MM.1S (cell line): ENCODE results near the gene RILPL1.

Experiments
- DNase-seq: peaks from one replicate; pipeline ENCODE4 v3.0.0-alpha.2; 2015
- H2AFZ ChIP-seq: fragments of 300-600 bp; sonication (generic); 2 replicates; pipeline ENCODE4 v1.6.0; 2016; ENCODE audit warnings: antibody characterized with exemption, low read length
- H3F3A ChIP-seq: fragments of 300-600 bp; sonication (generic); 2 replicates; pipeline ENCODE4 v1.6.1; 2016; ENCODE audit warnings: mild to moderate bottlenecking, antibody characterized with exemption, low read length, moderate library complexity, mixed read lengths; ENCODE audit not compliant: insufficient read depth
- H3K27ac ChIP-seq: fragments of 300-600 bp; sonication (generic); 2 replicates; pipeline ENCODE4 v1.5.1; 2016; ENCODE audit warnings: mild to moderate bottlenecking, low read length
- H3K27me3 ChIP-seq: fragments of 300-600 bp; sonication (generic); replicated peaks from 2 replicates; pipeline ENCODE4 v1.6.0; 2016; ENCODE audit warnings: low read length; ENCODE audit not compliant: insufficient read depth
- H3K36me3 ChIP-seq: fragments of 300-600 bp; sonication (generic); replicated peaks from 2 replicates; pipeline ENCODE4 v1.6.1; 2016; ENCODE audit warnings: mild to moderate bottlenecking, low read length, mixed read lengths; ENCODE audit not compliant: insufficient read depth
- H3K4me1 ChIP-seq: fragments of 300-600 bp; sonication (generic); 2 replicates; pipeline ENCODE4 v1.6.1; 2016; ENCODE audit warnings: low read length, mixed read lengths
- H3K4me2 ChIP-seq: fragments of 300-600 bp; sonication (generic); 2 replicates; pipeline ENCODE4 v1.6.0; 2016; ENCODE audit warnings: low read depth, low read length
- H3K4me3 ChIP-seq: fragments of 300-600 bp; sonication (generic); 2 replicates; pipeline ENCODE4 v1.5.1; 2016; ENCODE audit warnings: low read length, mixed read lengths
- H3K79me2 ChIP-seq: fragments of 300-600 bp; sonication (generic); 2 replicates; pipeline ENCODE4 v1.6.1; 2016; ENCODE audit warnings: mixed run types, low read length, mixed read lengths
- H3K9ac ChIP-seq: fragments of 300-600 bp; sonication (generic); 2 replicates; pipeline ENCODE4 v1.6.1; 2016; ENCODE audit warnings: low read length, mixed read lengths
- H3K9me2 ChIP-seq: fragments of 300-600 bp; sonication (generic); replicated peaks from 2 replicates; pipeline ENCODE4 v1.6.1; 2016; ENCODE audit warnings: mild to moderate bottlenecking, low read length, mixed read lengths; ENCODE audit not compliant: insufficient read depth
- H3K9me3 ChIP-seq: fragments of 300-600 bp; sonication (generic); replicated peaks from 2 replicates; pipeline ENCODE4 v1.6.1; 2016; ENCODE audit warnings: mild to moderate bottlenecking, low read length, mixed read lengths; ENCODE audit not compliant: insufficient read depth
- H4K20me1 ChIP-seq: fragments of 300-600 bp; sonication (generic); 2 replicates; pipeline ENCODE4 v1.6.1; 2016; ENCODE audit warnings: mild to moderate bottlenecking, low read length, moderate library complexity, mixed read lengths; ENCODE audit not compliant: insufficient read depth
- EZH2 ChIP-seq: fragments of 300-600 bp; sonication (generic); optimal IDR thresholded peaks from 2 replicates; pipeline ENCODE3; 2017; ENCODE audit warnings: low read depth, mild to moderate bottlenecking, antibody characterized with exemption, low read length, mixed read lengths
- EZH2phosphoT487 ChIP-seq: fragments of 300-600 bp; sonication (generic); IDR thresholded peaks from 2 replicates; pipeline ENCODE4 v1.6.1; 2018; ENCODE audit warnings: antibody characterized with exemption, low read length
- TF ChIP-seq, protein P1 (sequence below): fragments of 300-600 bp; sonication (generic); IDR thresholded peaks from 2 replicates; pipeline ENCODE4 v1.5.1; 2016; ENCODE audit warnings: antibody characterized with exemption, low read length, mixed read lengths

The RILPL1 gene

DNA sequence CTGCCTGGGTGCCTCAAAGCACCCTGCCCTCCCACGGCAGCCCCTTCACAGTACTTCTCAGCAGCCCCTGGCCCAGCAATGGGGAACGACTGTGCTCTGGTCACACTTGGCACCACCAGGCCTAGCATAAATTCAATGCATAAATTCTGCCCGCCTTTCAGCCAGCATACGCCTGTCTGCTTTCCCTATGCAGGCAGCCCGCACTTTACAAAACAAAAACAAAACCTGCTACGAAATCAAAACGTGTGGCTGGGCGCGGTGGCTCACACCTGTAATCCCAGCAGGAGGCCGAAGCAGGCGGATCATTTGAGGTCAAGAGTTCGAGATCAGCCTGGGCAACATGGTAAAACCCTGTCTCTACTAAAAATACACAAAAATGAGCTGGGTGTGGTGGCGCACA lies 42.0 kb downstream of the RILPL1 start:
- Histone ChIP-seq H3K9me3 (no peaks in the 10 kb centered on the region), H3K9me2 (no peaks in the 10 kb centered on the region), H4K20me1 (no peaks in the 10 kb centered on the region), H3K9ac (no peak overlapping the region), H3K79me2 (no peaks in the 10 kb centered on the region), H3K36me3 (no peaks in the 10 kb centered on the region), H3K4me3 (no peak overlapping the region), H3K4me2 (no peak overlapping the region), H2AFZ (no peak overlapping the region), H3K4me1 (no peaks in the 10 kb centered on the region), H3F3A (no peaks in the 10 kb centered on the region), H3K27me3 (no peaks in the 10 kb centered on the region), H3K27ac (no peak overlapping the region)
- no peak for DNase-seq
- TF ChIP-seq EZH2 (no peak), EZH2phosphoT487 (no peak)
- TF ChIP-seq, protein P1, sequence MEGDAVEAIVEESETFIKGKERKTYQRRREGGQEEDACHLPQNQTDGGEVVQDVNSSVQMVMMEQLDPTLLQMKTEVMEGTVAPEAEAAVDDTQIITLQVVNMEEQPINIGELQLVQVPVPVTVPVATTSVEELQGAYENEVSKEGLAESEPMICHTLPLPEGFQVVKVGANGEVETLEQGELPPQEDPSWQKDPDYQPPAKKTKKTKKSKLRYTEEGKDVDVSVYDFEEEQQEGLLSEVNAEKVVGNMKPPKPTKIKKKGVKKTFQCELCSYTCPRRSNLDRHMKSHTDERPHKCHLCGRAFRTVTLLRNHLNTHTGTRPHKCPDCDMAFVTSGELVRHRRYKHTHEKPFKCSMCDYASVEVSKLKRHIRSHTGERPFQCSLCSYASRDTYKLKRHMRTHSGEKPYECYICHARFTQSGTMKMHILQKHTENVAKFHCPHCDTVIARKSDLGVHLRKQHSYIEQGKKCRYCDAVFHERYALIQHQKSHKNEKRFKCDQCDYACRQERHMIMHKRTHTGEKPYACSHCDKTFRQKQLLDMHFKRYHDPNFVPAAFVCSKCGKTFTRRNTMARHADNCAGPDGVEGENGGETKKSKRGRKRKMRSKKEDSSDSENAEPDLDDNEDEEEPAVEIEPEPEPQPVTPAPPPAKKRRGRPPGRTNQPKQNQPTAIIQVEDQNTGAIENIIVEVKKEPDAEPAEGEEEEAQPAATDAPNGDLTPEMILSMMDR = no peak

DNA sequence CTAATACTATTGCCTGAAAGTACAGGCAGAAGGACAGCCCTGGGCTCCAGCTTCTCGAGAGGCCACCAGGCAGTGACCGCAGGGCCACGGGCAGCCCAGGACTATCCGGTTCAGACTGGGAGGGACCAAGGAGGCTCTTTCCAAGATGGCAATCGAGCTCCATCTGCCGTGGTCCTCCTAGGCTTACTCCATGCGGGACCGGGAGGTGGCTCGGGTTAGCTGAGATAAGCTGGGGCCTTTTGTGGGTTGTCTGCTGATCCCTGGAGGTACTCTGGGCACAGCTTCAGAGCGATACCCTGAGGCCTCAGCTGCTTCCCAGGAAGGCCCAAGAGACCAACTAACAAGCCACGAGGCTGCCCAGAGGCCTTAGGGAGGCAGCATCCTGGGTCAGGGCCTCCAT lies 42.5 kb downstream of the RILPL1 start:
- TF ChIP-seq, protein P1 = no peak
- TF ChIP-seq EZH2phosphoT487 (no peak), EZH2 (no peak)
- no peak overlapping the region for H3K4me3 ChIP-seq
- H3K79me2 ChIP-seq = no peaks in the 10 kb centered on the region
- no peaks in the 10 kb centered on the region for H3K4me1 ChIP-seq
- no peak overlapping the region for H2AFZ ChIP-seq
- H3K36me3 ChIP-seq = no peaks in the 10 kb centered on the region
- no peaks in the 10 kb centered on the region for H3K9me2 ChIP-seq
- no peak overlapping the region for H3K9ac ChIP-seq
- no peak overlapping the region for H3K27ac ChIP-seq
- no peaks in the 10 kb centered on the region for H3F3A ChIP-seq
- no peaks in the 10 kb centered on the region for H3K9me3 ChIP-seq
- H4K20me1 ChIP-seq = no peaks in the 10 kb centered on the region
- no peaks in the 10 kb centered on the region for H3K27me3 ChIP-seq
- DNase-seq = no peak
- H3K4me2 ChIP-seq = no peak overlapping the region

DNA sequence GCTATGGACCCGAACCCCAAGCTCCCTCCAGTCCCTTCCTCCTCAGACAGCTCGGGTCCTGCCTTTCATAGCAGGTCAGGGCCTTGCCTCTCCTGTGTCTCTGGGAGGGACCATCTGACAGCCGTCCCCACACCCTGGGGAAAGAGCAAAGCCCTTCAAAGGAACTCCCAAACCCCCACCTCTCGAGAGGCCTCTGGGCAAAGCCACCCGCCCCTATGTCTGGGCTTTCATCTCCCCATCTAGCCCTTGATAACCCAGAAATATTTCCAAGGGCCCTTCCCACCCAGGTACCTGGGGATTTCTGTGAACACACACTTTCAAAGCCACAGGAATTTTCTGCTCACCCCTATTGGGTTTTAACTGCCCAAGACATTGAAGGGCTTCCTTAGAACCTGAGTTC lies 43.4 kb downstream of the RILPL1 start:
- Histone ChIP-seq H3K4me1 (no peaks in the 10 kb centered on the region), H3K4me3 (no peak overlapping the region), H3K9me2 (no peaks in the 10 kb centered on the region), H4K20me1 (no peaks in the 10 kb centered on the region), H3K36me3 (no peaks in the 10 kb centered on the region), H3K79me2 (no peaks in the 10 kb centered on the region), H3K27ac (no peak overlapping the region), H3K9me3 (no peaks in the 10 kb centered on the region), H3K9ac (no peak overlapping the region), H2AFZ (no peak overlapping the region), H3K4me2 (no peak overlapping the region), H3K27me3 (no peaks in the 10 kb centered on the region), H3F3A (no peaks in the 10 kb centered on the region)
- TF ChIP-seq EZH2phosphoT487 (no peak), EZH2 (no peak)
- TF ChIP-seq, protein P1 = no peak
- no peak for DNase-seq

DNA sequence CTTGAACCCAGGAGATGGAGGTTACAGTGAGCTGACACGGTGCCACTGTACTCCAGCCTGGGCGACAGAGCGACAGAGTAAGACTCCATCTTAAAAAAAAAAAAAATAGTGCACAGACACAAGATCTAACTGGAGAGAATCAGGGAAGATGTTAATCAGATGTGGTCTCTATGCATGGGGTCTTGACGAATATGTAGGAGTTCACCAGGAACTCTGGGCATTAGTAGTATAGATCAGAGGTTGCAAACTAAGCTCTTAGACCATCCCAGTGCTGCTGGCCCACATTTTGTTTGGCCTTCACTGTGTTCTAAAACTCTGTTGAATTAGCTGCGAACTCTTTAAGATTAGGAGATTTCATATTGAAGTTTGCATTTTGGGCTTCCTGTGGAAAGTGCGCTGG lies 43.9 kb downstream of the RILPL1 start:
- Histone ChIP-seq H3K79me2 (no peaks in the 10 kb centered on the region), H2AFZ (no peak overlapping the region), H3K4me3 (no peak overlapping the region), H3K9ac (no peak overlapping the region), H4K20me1 (no peaks in the 10 kb centered on the region), H3F3A (no peaks in the 10 kb centered on the region), H3K4me2 (no peak overlapping the region), H3K4me1 (no peaks in the 10 kb centered on the region), H3K36me3 (no peaks in the 10 kb centered on the region), H3K27me3 (no peaks in the 10 kb centered on the region), H3K9me3 (no peaks in the 10 kb centered on the region), H3K27ac (no peak overlapping the region), H3K9me2 (no peaks in the 10 kb centered on the region)
- no peak for DNase-seq
- TF ChIP-seq, protein P1 = no peak
- no peak for TF ChIP-seq EZH2
- TF ChIP-seq EZH2phosphoT487 = no peak
